B cell (primary cell): ENCODE results near the gene FAR2.

ENCODE experiments used
- CTCF ChIP-seq: fragments of 200-600 bp; IDR thresholded peaks from one replicate; pipeline ENCODE4 v1.8.0; 2022; ENCODE audit warnings: antibody characterized with exemption, mild to moderate bottlenecking
- EZH2 ChIP-seq: IDR thresholded peaks from 2 replicates; pipeline ENCODE4 v1.6.1; 2012; ENCODE audit warnings: borderline replicate concordance, low read depth, mild to moderate bottlenecking, moderate library complexity, low read length; ENCODE audit not compliant: insufficient read depth, poor library complexity, severe bottlenecking

DNA sequence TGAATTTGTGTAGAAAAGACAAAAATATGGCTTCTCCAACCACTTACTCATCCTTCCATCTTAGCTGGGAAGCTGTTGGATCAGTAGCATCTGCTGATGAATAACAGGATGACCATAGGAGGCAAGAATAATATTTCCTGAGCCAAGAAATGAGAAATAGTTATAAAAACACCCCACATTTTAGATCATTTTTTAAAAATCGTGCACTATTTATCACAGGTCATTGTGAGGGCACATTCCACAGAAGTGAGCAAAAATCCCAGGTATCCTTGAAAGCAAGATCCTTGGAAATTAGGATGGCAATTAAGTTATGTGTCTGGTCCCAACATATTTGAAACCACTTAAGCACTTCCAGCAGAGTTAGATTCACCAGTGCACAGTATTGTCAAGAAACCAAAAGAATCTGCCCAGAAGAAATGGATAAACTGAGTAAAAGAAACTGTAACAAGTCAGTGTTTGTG, 8.4 kb downstream of the FAR2 start:
- TF ChIP-seq CTCF (no peak), EZH2 (no peak)
